ENCODE results near the gene HABP4. TPM values are rescaled to one million over a fixed set of nuclear protein-coding genes. Genes with fewer than 3 reads are reported as not detected.

Gene HABP4
- total RNA-seq, 1 donor, result 14.1 TPM

GRCh38 chr9:96442491-96442890 is 7.5 kb upstream of the HABP4 start:
- H3K9me3 ChIP-seq (ENCODE audit: low read depth, low read length), result no peaks in the 10 kb centered on the region
- H4K20me1 ChIP-seq (ENCODE audit: insufficient read depth, low read length), result no peaks in the 10 kb centered on the region
- no peak for DNase-seq (ENCODE audit: insufficient read length, low spot score, missing footprints)
- no peaks in the 10 kb centered on the region for H3K27me3 ChIP-seq (ENCODE audit: insufficient read depth, low read length)
- H3K4me3 ChIP-seq (ENCODE audit: insufficient read depth, low read length), result no peak overlapping the region
- H3K4me1 ChIP-seq (ENCODE audit: insufficient read depth, low read length), result no peaks in the 10 kb centered on the region
- H2AFZ ChIP-seq (ENCODE audit: low read length), result no peak overlapping the region
- no peaks in the 10 kb centered on the region for H3K36me3 ChIP-seq (ENCODE audit: insufficient read depth, low read length)
- no peak overlapping the region for H3K4me2 ChIP-seq (ENCODE audit: insufficient read depth, low read length)
- H3K79me2 ChIP-seq (ENCODE audit: insufficient read depth, low read length), result no peaks in the 10 kb centered on the region
- TF ChIP-seq CTCF (IDR thresholded peaks at IDR 0.05; ENCODE audit: extremely low read depth, low read depth, low read length), result no peak
- no peak overlapping the region for H3K27ac ChIP-seq (ENCODE audit: low read depth, low read length)

GRCh38 chr9:96447406-96447805 is 2.6 kb upstream of the HABP4 start:
- peak; percentile 71 for DNase-seq (ENCODE audit: insufficient read length, low spot score, missing footprints)
- Histone ChIP-seq H3K4me3 (ENCODE audit: insufficient read depth, low read length) (no peak overlapping the region), H3K27me3 (ENCODE audit: insufficient read depth, low read length) (no peaks in the 10 kb centered on the region), H4K20me1 (ENCODE audit: insufficient read depth, low read length) (peaks cover 2% of the 10 kb centered on the region), H3K4me2 (ENCODE audit: insufficient read depth, low read length) (no peak overlapping the region), H3K36me3 (ENCODE audit: insufficient read depth, low read length) (no peaks in the 10 kb centered on the region), H3K9me3 (ENCODE audit: low read depth, low read length) (no peaks in the 10 kb centered on the region), H3K79me2 (ENCODE audit: insufficient read depth, low read length) (peaks cover 20% of the 10 kb centered on the region), H3K4me1 (ENCODE audit: insufficient read depth, low read length) (peaks cover 21% of the 10 kb centered on the region), H2AFZ (ENCODE audit: low read length) (peak overlapping the region; percentile 16), H3K27ac (ENCODE audit: low read depth, low read length) (no peak overlapping the region)
- no peak for TF ChIP-seq CTCF (IDR thresholded peaks at IDR 0.05; ENCODE audit: extremely low read depth, low read depth, low read length)

- peak; percentile 80 for DNase-seq (ENCODE audit: insufficient read length, low spot score, missing footprints)
- H3K27me3 ChIP-seq (ENCODE audit: insufficient read depth, low read length), result no peaks in the 10 kb centered on the region
- H3K27ac ChIP-seq (ENCODE audit: low read depth, low read length), result no peak overlapping the region
- peaks cover 4% of the 10 kb centered on the region for H4K20me1 ChIP-seq (ENCODE audit: insufficient read depth, low read length)
- TF ChIP-seq CTCF (IDR thresholded peaks at IDR 0.05; ENCODE audit: extremely low read depth, low read depth, low read length), result no peak
- H3K4me1 ChIP-seq (ENCODE audit: insufficient read depth, low read length), result peaks cover 28% of the 10 kb centered on the region
- no peaks in the 10 kb centered on the region for H3K36me3 ChIP-seq (ENCODE audit: insufficient read depth, low read length)
- no peak overlapping the region for H3K4me3 ChIP-seq (ENCODE audit: insufficient read depth, low read length)
- H3K4me2 ChIP-seq (ENCODE audit: insufficient read depth, low read length), result no peak overlapping the region
- H3K9me3 ChIP-seq (ENCODE audit: low read depth, low read length), result no peaks in the 10 kb centered on the region
- peaks cover 29% of the 10 kb centered on the region for H3K79me2 ChIP-seq (ENCODE audit: insufficient read depth, low read length)
- H2AFZ ChIP-seq (ENCODE audit: low read length), result no peak overlapping the region
Observed at GRCh38 chr9:96448546-96449170, 1.3 kb upstream of the HABP4 start.

- DNase-seq (ENCODE audit: insufficient read length, low spot score, missing footprints), result no peak
- no peaks in the 10 kb centered on the region for H3K27me3 ChIP-seq (ENCODE audit: insufficient read depth, low read length)
- peak overlapping the region; percentile 97 for H2AFZ ChIP-seq (ENCODE audit: low read length)
- H4K20me1 ChIP-seq (ENCODE audit: insufficient read depth, low read length), result peaks cover 4% of the 10 kb centered on the region
- no peak for TF ChIP-seq CTCF (IDR thresholded peaks at IDR 0.05; ENCODE audit: extremely low read depth, low read depth, low read length)
- H3K4me2 ChIP-seq (ENCODE audit: insufficient read depth, low read length), result peak overlapping the region; percentile 91
- peak overlapping the region; percentile 81 for H3K4me3 ChIP-seq (ENCODE audit: insufficient read depth, low read length)
- H3K4me1 ChIP-seq (ENCODE audit: insufficient read depth, low read length), result peaks cover 32% of the 10 kb centered on the region
- peaks cover 37% of the 10 kb centered on the region for H3K79me2 ChIP-seq (ENCODE audit: insufficient read depth, low read length)
- no peaks in the 10 kb centered on the region for H3K36me3 ChIP-seq (ENCODE audit: insufficient read depth, low read length)
- no peaks in the 10 kb centered on the region for H3K9me3 ChIP-seq (ENCODE audit: low read depth, low read length)
- H3K27ac ChIP-seq (ENCODE audit: low read depth, low read length), result no peak overlapping the region
Observed at GRCh38 chr9:96449523-96449844, 485 bp upstream of the HABP4 start.
